CD1c-positive myeloid dendritic cell (primary cell): ENCODE data around the gene SOWAHB.
"Not testable (repeated sequence)": the region's sequence is repeated elsewhere in the genome, so short reads cannot be mapped to it uniquely, and the experiment has no call there.

Experiments used
- DNase-seq: peaks from one replicate; pipeline ENCODE4 v3.0.0-alpha.2; 2016; ENCODE audit errors: extremely low spot score

SOWAHB gene

DNA sequence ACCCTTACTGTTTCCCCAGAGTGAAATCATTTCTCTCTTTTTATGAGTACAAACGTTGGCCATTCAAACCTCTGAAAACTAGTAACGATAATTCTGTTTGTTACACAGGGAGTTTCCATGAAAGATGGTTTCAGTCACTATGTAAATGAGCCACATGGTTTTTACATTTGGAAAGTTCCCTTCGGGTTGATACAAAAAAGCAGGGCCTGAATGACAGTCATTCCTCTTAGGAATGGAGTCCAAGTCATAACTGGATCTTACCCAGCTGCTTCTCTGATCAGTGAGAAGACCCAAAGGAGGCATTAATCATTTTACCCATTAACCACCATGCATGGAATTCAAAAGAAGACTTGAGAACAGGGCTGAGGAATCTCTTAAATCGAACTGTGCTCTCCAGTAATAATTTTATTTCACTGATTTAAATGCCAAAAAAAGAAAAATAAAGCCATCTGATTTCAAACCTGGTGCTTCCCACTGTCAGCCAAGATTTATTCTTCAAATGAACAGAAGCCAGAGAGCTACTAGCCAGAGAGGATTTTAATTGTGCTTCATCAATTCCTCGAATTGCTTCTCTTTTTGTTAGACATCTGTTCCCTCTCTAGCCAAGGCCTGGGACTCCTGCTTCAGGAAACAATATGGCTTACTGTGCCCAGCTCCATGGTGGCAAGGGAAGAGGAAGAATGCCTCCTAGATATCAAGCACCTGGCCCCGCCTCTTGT lies 3.2 kb downstream of the SOWAHB start:
- no peak for DNase-seq

DNA sequence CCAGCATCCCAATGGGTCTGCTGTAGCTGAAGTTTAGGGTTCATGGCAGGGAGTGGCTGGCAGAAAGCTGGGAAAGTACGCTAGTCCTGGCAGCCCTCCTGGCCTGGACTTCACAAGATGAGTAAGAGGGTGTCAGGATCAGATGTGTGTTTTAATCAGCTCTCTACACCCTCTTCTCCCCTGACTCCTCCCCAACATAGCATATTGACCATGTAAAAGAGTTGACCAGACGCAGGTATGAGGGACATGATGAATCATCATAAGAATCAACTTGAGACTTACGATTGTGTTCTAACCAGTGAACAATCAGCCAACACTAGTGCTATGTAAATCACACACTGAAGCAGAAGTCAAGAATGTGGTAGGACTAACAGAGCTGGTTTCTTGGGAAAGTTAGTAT lies 5.3 kb downstream of the SOWAHB start:
- DNase-seq, result no peak

DNA sequence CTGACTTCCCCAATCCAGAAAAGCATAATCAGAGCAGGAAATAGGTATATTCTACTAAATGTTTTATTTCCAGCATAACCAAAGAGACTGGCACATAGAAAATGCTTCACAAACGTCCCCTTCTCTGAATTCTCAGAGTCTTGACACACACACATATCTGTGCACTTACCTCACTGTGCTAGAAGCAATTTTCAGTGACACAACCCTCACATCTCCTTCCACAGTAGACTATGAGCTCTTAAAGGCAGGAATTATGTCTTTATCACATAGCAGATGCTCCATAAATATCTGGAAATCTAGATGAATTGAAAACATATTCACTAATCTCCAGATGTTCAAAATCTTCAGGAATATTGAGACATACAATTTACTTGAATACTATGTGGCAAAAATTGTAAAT lies 5.9 kb downstream of the SOWAHB start:
- no peak for DNase-seq

DNA sequence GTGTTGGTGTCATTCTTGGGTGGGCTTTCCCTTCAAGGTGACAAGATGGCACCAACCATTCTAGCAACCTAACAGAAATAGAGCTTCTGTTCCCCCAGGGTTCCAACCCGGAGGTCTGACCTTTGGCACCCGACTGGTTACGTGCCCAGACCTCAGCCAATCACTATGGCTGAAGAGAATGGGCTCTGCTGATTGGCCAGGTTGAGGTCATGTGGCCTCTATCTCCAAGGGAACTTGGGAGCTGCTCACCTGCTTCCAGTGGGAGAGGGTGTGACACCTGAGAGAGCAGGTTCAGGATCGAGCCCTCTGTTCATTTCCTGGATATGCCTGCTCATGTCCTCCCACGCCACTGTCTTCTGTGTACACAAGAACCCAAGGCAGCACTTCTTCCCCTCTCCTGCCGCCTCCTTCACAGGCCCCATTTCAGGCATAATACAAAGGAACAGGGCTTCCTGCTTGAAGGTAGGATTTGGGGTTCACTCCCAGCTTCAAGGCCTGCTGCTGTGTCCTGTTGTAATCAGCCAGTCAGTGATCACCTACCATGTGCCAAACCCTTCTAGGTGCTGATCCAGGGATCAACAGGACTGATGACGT lies 11.0 kb downstream of the SOWAHB start:
- no peak for DNase-seq

DNA sequence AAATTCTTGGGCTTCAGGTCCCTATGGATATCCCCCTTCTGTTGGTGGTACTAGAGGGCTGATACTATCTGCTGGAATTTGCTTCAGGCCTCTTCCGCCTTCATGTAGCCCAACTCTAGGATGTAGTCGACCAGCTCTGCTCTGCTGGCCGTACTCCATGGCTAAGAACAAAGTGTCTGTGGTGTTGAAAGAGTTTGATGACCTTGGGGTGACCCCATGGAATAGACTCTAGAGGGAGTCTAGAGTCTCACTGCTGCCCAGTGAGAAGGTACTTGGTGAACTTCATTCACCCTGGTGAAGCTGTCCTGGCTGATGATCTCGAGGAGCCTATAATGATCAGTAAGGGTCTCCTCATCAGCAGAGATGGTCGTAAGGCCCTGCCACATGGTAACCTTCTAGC lies 11.7 kb downstream of the SOWAHB start:
- DNase-seq, result no peak

DNA sequence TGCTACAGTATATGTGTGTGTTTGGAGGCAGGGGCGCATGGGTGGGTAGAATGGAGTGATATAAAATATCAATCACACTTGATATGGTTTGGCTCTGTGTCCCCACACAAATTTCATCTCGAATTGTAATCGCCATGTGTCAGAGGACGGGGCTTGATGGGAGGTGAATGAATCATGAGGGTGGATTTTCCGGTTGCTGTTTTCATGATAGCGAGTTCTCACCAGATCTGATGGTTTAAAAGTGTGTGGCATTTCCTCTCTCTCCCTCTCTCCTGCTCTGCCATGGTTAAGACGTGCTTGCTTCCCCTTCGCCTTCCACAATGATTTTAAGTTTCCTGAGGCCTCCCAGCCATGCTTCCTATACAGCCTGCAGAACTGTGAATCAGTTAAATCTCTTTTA lies 14.8 kb downstream of the SOWAHB start:
- no peak for DNase-seq

DNA sequence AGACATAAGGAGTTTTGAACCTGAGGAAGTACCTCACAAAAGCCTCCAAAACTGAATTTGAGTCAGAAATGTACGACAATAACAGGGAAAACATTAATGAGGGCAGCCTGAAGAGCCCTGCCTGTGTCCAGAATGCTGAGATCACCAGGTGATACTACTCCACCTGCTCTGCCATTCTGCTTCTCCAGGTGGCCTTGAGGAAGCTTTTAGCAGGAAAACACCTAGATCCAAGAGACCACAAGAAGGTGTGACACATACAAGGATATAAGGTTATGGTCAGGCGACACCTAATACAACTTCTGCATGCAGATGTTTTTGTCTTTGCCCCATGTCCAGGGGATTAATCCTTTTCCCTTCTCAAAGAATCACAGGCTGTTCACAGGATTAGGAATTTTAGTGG lies 15.3 kb downstream of the SOWAHB start:
- no peak for DNase-seq

DNA sequence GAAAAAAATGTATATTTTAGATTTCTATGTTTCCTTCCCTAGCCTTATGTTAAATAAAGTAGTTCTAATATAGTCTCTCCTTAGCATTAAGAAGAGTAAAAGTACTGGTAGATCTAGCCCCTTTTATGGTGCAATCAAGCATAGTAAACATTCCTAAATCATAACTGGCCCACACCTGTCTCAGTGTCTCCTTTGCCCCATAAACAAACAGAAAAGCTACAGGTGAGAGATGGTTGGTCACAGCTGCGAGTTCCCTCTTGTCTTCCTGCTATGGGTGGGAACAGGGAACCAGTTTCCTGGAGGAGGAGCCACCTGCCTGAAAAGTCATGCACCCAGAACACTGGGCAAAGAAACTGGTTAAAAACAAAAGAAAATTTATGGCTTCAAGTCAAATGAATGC lies 16.6 kb downstream of the SOWAHB start:
- no peak for DNase-seq

DNA sequence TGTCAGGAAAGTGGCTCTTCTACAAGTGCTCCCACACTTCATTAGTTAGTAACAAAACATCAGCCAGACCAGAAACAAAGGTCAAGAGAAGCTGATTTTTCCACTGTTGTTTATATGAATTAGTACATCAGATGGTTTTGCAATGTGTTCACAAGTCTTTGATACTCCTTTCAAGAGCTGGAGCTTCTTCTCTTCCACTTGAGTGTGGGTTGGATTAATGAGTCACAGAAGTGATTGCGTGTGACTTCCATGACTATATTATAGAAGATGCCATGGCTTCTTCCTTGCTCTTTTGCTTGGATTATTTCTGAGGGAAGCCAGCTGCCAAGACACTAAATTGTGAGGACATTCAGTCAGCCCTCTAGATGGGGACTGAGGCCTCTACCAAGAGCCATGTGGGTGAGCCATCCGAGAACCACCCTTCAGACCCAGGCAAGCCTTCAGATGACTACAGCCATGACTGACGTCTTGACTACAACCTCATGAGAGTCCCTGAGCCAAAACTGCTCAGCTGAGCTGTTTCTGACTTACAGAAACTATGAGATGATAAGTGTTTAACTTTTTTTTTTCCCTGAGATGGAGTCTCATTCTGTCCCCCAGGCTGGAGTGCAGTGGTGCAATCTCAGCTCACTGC lies 18.1 kb downstream of the SOWAHB start:
- no peak for DNase-seq

DNA sequence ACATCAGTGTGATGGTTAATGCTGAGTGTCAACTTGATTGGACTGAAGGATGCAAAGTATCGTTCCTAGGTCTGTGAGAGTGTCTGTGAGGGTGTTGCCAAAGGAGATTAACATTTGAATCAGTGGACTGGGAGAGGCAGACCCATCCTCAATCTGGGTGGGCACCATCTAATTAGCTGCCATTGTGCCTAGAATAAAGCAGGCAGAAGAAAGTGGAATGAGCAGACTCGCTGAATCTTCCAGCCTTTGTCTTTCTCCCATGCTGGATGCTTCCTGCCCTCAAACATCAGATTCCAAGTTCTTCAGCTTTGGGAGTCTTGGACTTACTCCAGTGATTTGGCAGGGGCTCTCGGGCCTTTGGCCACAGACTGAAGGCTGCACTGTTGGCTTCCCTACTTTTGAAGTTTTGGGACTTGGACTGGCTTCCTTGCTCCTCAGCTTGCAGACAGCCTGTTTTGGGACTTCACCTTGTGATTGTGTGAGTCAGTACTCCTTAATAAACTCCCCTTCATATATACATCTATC lies 19.2 kb downstream of the SOWAHB start:
- DNase-seq, result not testable (repeated sequence)

DNA sequence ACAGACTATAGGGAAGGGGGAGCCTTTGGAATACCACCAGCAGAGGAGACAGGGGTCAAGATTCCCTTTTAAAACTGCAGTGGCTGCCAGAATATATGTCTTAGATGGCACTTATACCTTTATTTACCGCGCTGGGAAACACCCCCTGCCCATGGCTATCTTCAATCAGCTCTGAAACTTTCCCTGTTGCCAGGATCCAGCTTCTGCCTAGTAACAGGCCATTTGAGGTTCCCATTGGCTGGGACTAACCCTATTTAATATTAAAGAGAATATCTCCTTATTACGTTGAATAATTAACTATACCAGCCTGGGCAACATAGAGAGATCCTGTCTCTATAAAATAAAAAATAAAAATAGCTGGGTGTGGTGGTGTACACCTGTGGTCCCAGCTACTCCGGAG lies 23.8 kb downstream of the SOWAHB start:
- no peak for DNase-seq

DNA sequence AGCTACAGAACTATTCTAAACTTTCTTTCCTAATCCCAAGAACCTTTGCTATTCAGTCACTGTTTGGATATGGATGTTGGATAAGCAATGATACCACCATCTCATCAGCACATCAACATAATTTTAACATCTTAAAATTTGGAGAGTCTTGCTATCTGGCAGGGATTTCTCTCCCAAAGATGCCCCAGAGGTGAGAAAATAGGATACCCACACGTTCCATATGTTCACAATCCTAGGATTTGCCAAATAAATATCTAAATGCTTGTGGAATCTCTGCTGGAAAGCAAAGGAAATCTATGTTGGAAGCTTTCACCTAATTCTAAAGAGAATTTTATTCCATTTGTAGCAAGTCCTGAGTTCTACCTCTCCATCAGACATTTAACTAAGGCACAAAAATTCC lies 24.4 kb downstream of the SOWAHB start:
- no peak for DNase-seq

DNA sequence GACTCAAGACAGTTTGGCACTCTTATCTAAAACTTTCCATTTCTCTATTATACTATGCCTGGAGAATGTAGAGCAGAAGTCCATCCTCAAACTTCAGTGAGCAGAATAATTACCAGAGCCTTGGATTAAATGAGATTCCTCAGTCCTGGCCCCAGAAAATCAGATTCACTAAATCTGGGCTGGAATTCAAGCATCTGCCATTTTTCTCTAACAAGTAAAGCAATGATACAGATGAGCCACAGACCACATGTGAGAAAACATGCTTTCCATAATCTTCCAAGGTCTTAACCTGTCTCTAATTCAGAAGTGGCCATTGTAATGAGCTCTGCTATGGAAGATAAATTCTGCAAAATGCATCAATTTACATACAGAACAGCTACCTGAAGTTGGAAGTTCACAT lies 25.4 kb downstream of the SOWAHB start:
- no peak for DNase-seq

DNA sequence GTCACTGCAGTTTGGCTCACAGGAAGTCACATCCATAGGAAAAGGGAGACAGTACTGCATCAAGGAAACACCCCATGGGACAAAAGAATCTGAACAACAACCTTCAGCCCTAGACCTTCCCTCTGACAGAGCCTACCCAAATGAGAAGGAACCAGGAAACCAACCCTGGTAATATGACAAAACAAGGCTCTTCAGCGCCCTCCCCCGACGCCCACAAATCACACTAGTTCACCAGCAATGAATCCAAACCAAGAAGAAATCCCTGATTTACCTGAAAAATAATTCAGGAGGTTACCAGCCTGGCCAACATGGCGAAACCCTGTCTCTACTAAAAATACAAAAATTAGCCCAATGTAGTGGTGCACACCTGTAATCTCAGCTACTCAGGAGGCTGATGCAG lies 29.2 kb downstream of the SOWAHB start:
- DNase-seq, result not testable (repeated sequence)

DNA sequence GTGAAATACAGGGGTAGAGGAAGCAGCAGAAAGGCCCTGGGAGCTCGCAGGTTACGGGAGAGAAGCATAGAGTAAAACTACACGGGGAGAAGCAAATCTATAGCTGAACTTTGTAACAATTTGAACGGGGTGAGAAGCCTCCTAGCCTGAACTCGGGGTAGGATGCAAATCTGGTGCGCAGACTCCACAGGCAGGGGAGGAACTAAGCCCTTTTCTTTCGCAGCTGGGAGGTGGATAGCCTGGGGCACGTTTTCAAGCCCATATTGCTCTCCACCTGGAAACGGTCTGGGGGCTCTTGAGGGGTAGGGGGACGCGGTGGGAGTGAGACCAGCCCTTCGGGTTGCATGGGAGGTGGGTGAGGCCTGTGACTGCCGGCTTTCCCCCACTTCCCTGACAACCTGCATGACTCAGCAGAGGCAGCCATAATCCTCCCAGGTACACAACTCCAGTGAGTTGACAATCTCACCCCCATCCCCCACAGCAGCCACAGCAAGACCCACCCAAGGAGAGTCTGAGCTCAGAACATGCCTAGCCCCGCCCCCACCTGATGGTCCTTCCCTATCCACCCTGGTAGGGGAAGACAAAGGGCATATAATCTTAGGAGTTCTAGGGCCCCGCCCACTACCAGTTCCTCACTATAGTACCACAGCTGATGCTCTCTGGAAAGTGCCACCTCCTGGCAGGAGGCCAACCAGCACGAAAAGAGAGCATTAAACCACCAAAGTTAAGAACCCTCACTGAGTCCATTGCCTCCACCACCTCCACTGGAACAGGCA lies 29.9 kb downstream of the SOWAHB start:
- DNase-seq, result peak; percentile 9

DNA sequence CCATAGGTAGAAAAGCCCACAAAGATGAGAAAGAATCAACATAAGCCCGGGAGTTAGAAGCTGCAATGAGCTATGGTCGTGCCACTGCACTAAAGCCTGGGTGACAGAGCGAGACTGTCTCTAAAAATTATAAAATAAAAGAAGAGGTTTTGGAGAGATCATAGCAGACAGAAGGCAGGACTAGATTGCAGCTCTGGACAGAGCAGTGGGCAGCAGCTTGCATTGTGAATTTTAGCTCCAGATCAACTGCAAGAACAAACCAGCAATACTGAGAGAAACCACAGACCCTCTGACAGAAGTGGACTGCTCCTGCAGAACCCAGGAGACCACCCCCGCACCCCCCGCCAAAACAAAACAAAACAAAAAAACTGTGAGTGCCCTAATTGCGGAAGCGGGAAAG lies 30.6 kb downstream of the SOWAHB start:
- no peak for DNase-seq

DNA sequence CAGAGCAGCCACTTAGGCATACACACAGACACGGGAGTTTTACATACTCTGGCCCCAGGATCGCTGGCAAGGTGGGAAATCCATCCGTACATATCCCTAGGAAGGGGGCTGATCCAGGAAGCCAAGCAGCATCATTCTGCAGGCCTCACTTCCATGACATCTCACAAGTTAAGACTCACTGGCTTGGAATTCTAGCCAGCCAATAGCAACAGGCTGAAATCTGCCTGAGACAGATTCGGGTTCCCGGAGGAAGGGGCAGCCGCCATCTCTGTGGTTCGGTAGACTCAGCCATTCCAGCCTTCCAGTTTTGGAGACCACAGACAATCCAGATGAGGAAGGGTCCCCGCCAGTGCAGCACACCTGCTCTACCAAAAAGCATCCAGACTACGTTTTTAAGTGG lies 31.3 kb downstream of the SOWAHB start:
- no peak for DNase-seq

DNA sequence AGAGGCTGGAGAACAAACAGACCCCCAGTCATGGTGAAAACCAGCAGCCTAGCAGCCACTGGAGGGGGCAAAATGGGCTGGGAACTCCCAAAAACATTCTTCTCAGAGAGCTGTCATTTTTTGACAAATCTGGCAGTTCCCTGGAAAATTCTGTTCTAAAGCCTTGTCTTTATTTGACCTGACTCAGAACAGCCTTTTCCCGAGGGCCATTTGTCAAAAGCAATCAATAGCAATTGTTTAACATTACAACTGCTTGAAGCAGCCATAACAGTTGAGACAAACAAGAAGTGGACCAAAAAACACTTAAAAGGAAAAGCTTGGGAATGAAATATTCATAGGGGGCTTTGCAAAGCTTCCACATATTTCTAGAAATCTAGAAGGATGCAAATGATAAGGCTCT lies 39.6 kb downstream of the SOWAHB start:
- DNase-seq, result no peak

DNA sequence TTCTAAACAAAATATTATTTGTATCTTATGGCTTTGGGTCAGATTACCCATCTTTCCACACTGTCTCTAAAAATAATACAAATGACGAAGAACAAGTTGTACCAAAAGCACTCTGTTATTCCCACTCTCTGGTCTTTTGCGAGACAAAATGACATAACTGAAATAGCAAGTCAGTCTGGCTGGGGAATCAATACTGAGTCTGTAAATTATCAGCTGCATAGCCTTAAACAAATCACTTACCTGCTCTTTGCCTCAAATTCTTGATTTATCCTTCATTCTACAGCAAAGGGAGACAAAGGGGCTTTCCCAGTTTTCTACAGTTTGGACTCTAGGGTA lies 40.9 kb downstream of the SOWAHB start:
- DNase-seq, result no peak

DNA sequence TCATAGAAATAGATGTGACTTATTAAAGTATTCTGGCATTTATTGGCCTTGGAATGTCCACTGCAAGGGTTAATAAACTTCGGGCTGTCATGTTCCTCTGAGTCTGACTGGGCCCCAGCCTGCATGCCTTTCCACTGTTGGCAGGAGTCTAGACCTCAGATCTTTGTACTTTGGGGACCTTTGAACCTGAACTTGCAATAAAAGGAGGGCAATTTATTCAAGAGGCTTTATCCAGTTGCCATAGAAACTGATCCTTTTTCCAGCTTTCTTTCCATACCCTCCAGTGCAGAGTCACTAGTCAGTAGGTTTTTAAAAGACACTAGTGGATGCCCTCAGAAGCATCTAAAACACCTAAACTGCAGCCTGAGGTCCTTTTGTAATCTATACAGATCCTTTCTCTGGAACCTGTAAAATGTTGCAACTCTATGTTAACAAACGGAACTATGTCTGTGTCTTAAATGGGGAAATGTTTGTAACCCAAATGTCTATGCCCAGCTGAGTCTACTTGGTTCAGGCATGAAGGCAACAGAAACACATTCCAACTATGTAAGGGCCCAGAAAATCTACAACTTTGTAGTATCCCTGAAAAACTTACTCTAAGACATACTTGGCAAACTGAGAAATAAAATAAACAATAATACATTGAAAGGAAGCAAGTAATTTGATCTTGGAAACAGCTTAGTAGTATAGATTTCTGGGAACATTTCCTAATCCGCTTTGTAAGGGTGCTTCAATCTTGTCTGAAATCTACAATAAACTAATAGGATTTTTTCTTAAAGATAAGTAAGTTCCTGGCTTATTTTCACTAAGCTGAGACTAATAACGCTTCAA lies 41.5 kb downstream of the SOWAHB start:
- no peak for DNase-seq

DNA sequence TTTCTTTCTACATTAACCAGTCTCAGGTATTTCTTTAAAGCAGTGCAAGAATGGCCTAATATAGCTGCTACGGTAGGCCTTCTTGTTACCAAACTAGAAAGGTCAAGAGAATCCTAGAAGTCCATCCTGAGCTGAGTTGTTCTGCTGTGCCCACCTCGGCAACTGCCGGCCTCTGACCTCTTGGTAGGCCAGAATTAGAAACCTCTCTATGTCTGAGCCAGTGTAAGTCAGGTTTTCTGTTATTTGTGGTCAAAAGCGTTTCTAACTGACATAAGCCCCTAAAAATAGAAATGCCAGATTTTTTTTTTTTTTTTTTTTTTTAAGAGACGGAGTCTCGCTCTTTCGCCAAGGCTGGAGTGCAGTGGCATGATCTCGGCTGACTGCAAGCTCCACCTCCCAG lies 43.1 kb downstream of the SOWAHB start:
- DNase-seq, result no peak

DNA sequence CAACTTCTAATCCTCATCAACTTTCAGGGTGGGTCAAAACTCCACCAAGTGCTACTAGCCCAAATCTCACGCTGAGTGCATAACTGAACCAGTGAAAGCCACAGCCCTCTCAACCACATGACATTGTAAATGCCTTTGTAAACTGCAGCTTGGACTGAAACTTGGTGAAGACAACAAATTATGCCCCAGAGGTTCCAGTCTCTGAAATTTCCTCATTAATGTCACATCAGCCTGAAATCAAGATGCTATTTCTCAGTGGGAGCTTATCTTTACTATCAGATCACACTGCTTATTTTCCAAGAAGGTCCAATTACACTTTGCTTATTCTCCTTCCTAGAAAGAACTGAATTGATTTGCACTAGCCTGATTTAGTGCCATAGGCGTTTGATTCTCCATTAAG lies 46.6 kb downstream of the SOWAHB start:
- DNase-seq, result no peak
